Hepatocyte (in vitro differentiated cells): ENCODE measurements around the gene PAX7.

Source experiments
- CTCF ChIP-seq: fragments of 200-600 bp; sonication (generic); IDR thresholded peaks from 2 replicates; pipeline ENCODE4 v1.5.1; 2016; ENCODE audit warnings: antibody characterized with exemption, mild to moderate bottlenecking; ENCODE audit not compliant: poor library complexity
- EZH2 ChIP-seq: fragments of 200-600 bp; sonication (generic); IDR thresholded peaks from 2 replicates; pipeline ENCODE4 v1.6.1; 2016; ENCODE audit warnings: antibody characterized with exemption, mild to moderate bottlenecking, borderline replicate concordance
- EZH2phosphoT487 ChIP-seq: fragments of 200-600 bp; sonication (generic); IDR thresholded peaks from one replicate; pipeline ENCODE4 v1.6.1; 2018; ENCODE audit warnings: antibody characterized with exemption, mild to moderate bottlenecking, low read depth, moderate library complexity; ENCODE audit not compliant: unreplicated experiment, severe bottlenecking

GRCh38 chr1:18654599-18654998 is 24.0 kb downstream of the PAX7 start:
- TF ChIP-seq CTCF (no peak), EZH2 (no peak), EZH2phosphoT487 (no peak)
